K562 (cell line): ENCODE results near the gene SUCO. TPM values are rescaled to one million over a fixed set of nuclear protein-coding genes. Genes with fewer than 3 reads are reported as not detected.
A peak's percentile ranks its signal among the peaks of the same experiment; 100 is the strongest.

Experiments
- FIP1L1 ChIP-seq: fragments of 200-400 bp; formaldehyde crosslinking; IDR thresholded peaks from 2 replicates; pipeline ENCODE4 v1.6.1; 2018; ENCODE audit warnings: mild to moderate bottlenecking, low read depth, low read length; ENCODE audit not compliant: poor library complexity, severe bottlenecking
- HDAC1 ChIP-seq, 2 experiments: fragments of 450-650 bp; IDR thresholded peaks; 2 replicates each; pipeline ENCODE4 v1.6.1; 2016 to 2017; ENCODE audit warnings: inconsistent platforms in 1 of 2, mild to moderate bottlenecking in 1 of 2, moderate library complexity in 1 of 2
- IRF1 ChIP-seq: sonication (generic); formaldehyde crosslinking; IDR thresholded peaks from 2 replicates; pipeline ENCODE4 v1.8.0; 2022; ENCODE audit warnings: missing genetic modification reagents, mild to moderate bottlenecking, borderline replicate concordance
- JUN ChIP-seq, 2 experiments: sonication (generic) in 1 of 2; formaldehyde crosslinking in 1 of 2; IDR thresholded peaks; 2 replicates each; pipeline versions ENCODE4 v1.6.1 to v1.8.0; 2012 to 2022; ENCODE audit warnings: borderline replicate concordance in 2 of 2, mild to moderate bottlenecking in 2 of 2, improper control_type of control experiment in 1 of 2, low read depth in 1 of 2, low read length in 1 of 2, missing genetic modification reagents in 1 of 2
- KAT7 ChIP-seq: sonication (generic); formaldehyde crosslinking; IDR thresholded peaks from 2 replicates; pipeline ENCODE4 v1.8.0; 2022; ENCODE audit warnings: missing genetic modification reagents, mild to moderate bottlenecking, borderline replicate concordance
- MCM2 ChIP-seq: fragments of 450-650 bp; IDR thresholded peaks from 2 replicates; pipeline ENCODE4 v1.6.1; 2017; ENCODE audit warnings: low read depth, mild to moderate bottlenecking
- PURB ChIP-seq: sonication (generic); formaldehyde crosslinking; IDR thresholded peaks from 2 replicates; pipeline ENCODE4 v1.9.0; 2021; ENCODE audit warnings: low read depth, mild to moderate bottlenecking, missing genetic modification reagents
- SAP30 ChIP-seq: fragments of 200-600 bp; sonication (generic); IDR thresholded peaks from 2 replicates; pipeline ENCODE4 v1.6.1; 2012; ENCODE audit warnings: borderline replicate concordance, low read depth, mild to moderate bottlenecking, moderate library complexity, low read length, control low read depth, inconsistent platforms; ENCODE audit not compliant: insufficient read depth, poor library complexity, severe bottlenecking
- SREBF2 ChIP-seq: sonication (generic); formaldehyde crosslinking; IDR thresholded peaks from 2 replicates; pipeline ENCODE4 v1.4.0; 2020; ENCODE audit warnings: mild to moderate bottlenecking, missing genetic modification reagents
- TEAD4 ChIP-seq, 2 experiments: sonication (generic) in 1 of 2; formaldehyde crosslinking in 1 of 2; IDR thresholded peaks; 2 replicates each; pipeline versions ENCODE4 v1.6.1 to v1.8.0; 2012 to 2022; ENCODE audit warnings: borderline replicate concordance in 1 of 2, inconsistent platforms in 1 of 2, low read length in 1 of 2, mild to moderate bottlenecking in 1 of 2, missing genetic modification reagents in 1 of 2
- U2AF1 ChIP-seq: fragments of 200-400 bp; formaldehyde crosslinking; optimal IDR thresholded peaks from 2 replicates; pipeline ENCODE3; 2017; ENCODE audit warnings: mild to moderate bottlenecking, low read depth, low read length, moderate library complexity
- ZBTB2 ChIP-seq: fragments of 450-650 bp; IDR thresholded peaks from 2 replicates; pipeline ENCODE4 v1.6.1; 2016; ENCODE audit warnings: antibody characterized with exemption
- ZHX1 ChIP-seq: fragments of 150-350 bp; conservative IDR thresholded peaks from 2 replicates; pipeline ENCODE4 v1.6.1; 2014; ENCODE audit warnings: low read length
- ZNF511 ChIP-seq: sonication (generic); formaldehyde crosslinking; IDR thresholded peaks from 2 replicates; pipeline ENCODE4 v1.8.0; 2022; ENCODE audit warnings: mild to moderate bottlenecking, missing genetic modification reagents
- ZNF780A ChIP-seq: fragments of 250-450 bp; sonication (Bioruptor Pico); IDR thresholded peaks from 2 replicates; pipeline ENCODE4 v1.5.0; 2021; ENCODE audit warnings: mild to moderate bottlenecking
- polyA plus RNA-seq, 8 experiments: library from polyadenylated mRNA; depleted of rRNA in 4 of 8; stranded (reverse) in 5 of 8; unstranded in 3 of 8; fragments of >200 nt; fragmentation: Nextera tagmentation in 2 of 8; fragmentation: Illumina TruSeq in 1 of 8; extraction: Ambion mirVana in 2 of 8; extraction: Trizol in 1 of 8; gene quantifications; 2 replicates each; pipeline versions ENCODE4 v1.2.1 to v1.2.3, GENCODE V29; 2011 to 2014; ENCODE audit warnings: inconsistent platforms in 1 of 8, missing spikeins in 1 of 8
- total RNA-seq, 7 experiments: library from RNA; depleted of rRNA in 6 of 7; stranded (reverse); fragments of >200 nt in 6 of 7; fragmentation: Illumina TruSeq in 2 of 7; extraction: Trizol in 2 of 7; gene quantifications; 2 replicates each; pipeline versions ENCODE4 v1.2.1 to v1.2.3, GENCODE V29; 2011 to 2021; ENCODE audit warnings: low replicate concordance in 1 of 7

SUCO gene
- total and polyA plus RNA-seq, 9 of the 15 experiments (the other 6 are each of a cell fraction or from before 2014, with no cell fraction given) = 2.5 to 20.6 (median 14.3) TPM

- TF ChIP-seq JUN (IDR thresholded peaks at IDR 0.05; ENCODE audit: borderline replicate concordance, low read depth, low read length) (no peak; the same call in 1 of the 2 replicates), JUN (CRISPR knock-in tag; IDR thresholded peaks at IDR 0.05; ENCODE audit: borderline replicate concordance) (peak; percentile 84; the same call in 1 of the 2 replicates), ZBTB2 (0 out of 2 replicates have a peak, but pooled peaks have one; percentile 51), TEAD4 (IDR thresholded peaks at IDR 0.05; ENCODE audit: low read length) (no peak; the same call in 1 of the 2 replicates), TEAD4 (CRISPR knock-in tag; IDR thresholded peaks at IDR 0.05; ENCODE audit: borderline replicate concordance) (peak; percentile 85; the same call in 1 of the 2 replicates), IRF1 (no peak), U2AF1 (peak; percentile 64), SAP30 (peak; percentile 86), HDAC1 (IDR thresholded peaks at IDR 0.05) (no peak; a peak in 2 of 4 replicates), FIP1L1 (peak; percentile 75), ZNF511 (CRISPR knock-in tag) (peak; percentile 96), ZNF780A (CRISPR knock-in tag) (no peak), ZHX1 (0 out of 2 replicates have a peak, but pooled peaks have one; percentile 56), PURB (CRISPR knock-in tag) (no peak), MCM2 (no peak), KAT7 (CRISPR knock-in tag) (peak; percentile 98; the same call in 1 of the 2 replicates), SREBF2 (CRISPR knock-in tag) (no peak)
These were observed at the start of gene SUCO (continued) for GRCh38 chr1:172532700-172533512.
